Osteoblast (primary cell): Measurements from ENCODE around the gene ATG9B. TPM values are rescaled to one million over a fixed set of nuclear protein-coding genes. Genes with fewer than 3 reads are reported as not detected.
A peak's percentile ranks its signal among the peaks of the same experiment; 100 is the strongest.

Experiments used
- DNase-seq: peaks from one replicate; pipeline ENCODE4 v3.0.0; 2011; ENCODE audit warnings: low spot score, mixed read lengths; ENCODE audit not compliant: insufficient read length; ENCODE audit errors: missing footprints
- H2AFZ ChIP-seq: 2 replicates; pipeline ENCODE4 v1.6.0; 2011; ENCODE audit warnings: mild to moderate bottlenecking, low read length
- H3K27ac ChIP-seq: 2 replicates; pipeline ENCODE4 v1.5.1; 2011; ENCODE audit warnings: mild to moderate bottlenecking, low read depth, low read length, moderate library complexity
- H3K27me3 ChIP-seq: 2 replicates; pipeline ENCODE4 v1.6.0; 2012; ENCODE audit warnings: mild to moderate bottlenecking, control low read depth, inconsistent platforms, low read length, moderate library complexity; ENCODE audit not compliant: insufficient read depth
- H3K36me3 ChIP-seq: 2 replicates; pipeline ENCODE4 v1.5.1; 2011; ENCODE audit warnings: mild to moderate bottlenecking, low read length, control low read depth, moderate library complexity; ENCODE audit not compliant: insufficient read depth
- H3K4me1 ChIP-seq: 2 replicates; pipeline ENCODE4 v1.5.1; 2011; ENCODE audit warnings: mild to moderate bottlenecking, low read length, control low read depth, moderate library complexity; ENCODE audit not compliant: insufficient read depth
- H3K4me2 ChIP-seq: 2 replicates; pipeline ENCODE4 v1.6.0; 2011; ENCODE audit warnings: mild to moderate bottlenecking, low read length; ENCODE audit not compliant: insufficient read depth
- H3K4me3 ChIP-seq: fragments of 200-600 bp; sonication (generic); 3 replicates; pipeline ENCODE4 v1.5.1; 2012; ENCODE audit warnings: mild to moderate bottlenecking, low read length, inconsistent platforms; ENCODE audit not compliant: insufficient read depth
- H3K79me2 ChIP-seq: 2 replicates; pipeline ENCODE4 v1.6.0; 2012; ENCODE audit warnings: mild to moderate bottlenecking, low read length, control low read depth, inconsistent platforms; ENCODE audit not compliant: insufficient read depth
- H3K9me3 ChIP-seq: 2 replicates; pipeline ENCODE4 v1.5.1; 2011; ENCODE audit warnings: low read depth, low read length, control low read depth
- H4K20me1 ChIP-seq: 2 replicates; pipeline ENCODE4 v1.6.0; 2012; ENCODE audit warnings: mild to moderate bottlenecking, low read length, control low read depth; ENCODE audit not compliant: insufficient read depth
- total RNA-seq: library from RNA; depleted of rRNA; stranded (reverse); fragments of >200 nt; gene quantifications from 2 replicates; pipeline ENCODE4 v1.2.3, GENCODE V29; 2012
- TF ChIP-seq, protein P1 (sequence below): IDR thresholded peaks from 2 replicates; pipeline ENCODE4 v1.5.1; 2011; ENCODE audit warnings: mild to moderate bottlenecking, low read depth, low read length, moderate library complexity; ENCODE audit errors: extremely low read depth

ATG9B gene
- total RNA-seq, 1 donor: not detected

DNA sequence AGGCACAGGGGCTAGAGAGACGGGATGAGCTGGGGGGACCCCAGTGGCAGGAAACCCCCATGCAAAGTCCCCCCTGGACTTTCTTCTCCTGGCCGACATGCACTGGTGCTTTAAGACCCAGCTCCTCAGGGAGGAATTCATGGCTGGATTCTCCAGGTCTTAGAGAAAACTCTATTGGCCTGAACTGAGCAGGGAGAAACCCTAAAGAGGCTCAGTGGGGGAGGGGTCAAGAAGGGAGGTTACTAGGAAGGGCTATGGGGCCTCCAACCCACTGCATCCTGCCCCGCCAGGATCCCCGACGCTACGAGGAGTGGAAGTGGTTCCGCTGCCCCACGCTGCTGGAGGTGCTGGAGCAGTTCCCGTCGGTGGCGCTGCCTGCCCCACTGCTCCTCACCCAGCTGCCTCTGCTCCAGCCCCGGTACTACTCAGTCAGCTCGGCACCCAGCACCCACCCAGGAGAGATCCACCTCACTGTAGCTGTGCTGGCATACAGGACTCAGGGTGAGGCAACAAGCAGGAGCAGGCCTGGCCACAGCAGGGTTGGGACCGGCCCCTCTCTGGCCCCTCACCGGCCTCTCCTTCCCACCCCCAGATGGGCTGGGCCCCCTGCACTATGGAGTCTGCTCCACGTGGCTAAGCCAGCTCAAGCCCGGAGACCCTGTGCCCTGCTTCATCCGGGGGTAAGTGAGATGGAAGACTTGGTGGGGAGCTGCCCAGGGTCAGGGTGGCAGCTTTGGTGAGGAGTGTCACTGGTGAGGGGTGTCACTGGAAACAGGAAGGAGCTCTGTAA lies 13.8 kb downstream of the ATG9B start:
- no peaks in the 10 kb centered on the region for H4K20me1 ChIP-seq
- DNase-seq: peak; percentile 85
- no peaks in the 10 kb centered on the region for H3K9me3 ChIP-seq
- H3K4me1 ChIP-seq: peaks cover 9% of the 10 kb centered on the region
- H3K4me3 ChIP-seq: no peak overlapping the region
- H3K79me2 ChIP-seq: no peaks in the 10 kb centered on the region
- H3K27me3 ChIP-seq: peaks cover 6% of the 10 kb centered on the region
- TF ChIP-seq, protein P1, sequence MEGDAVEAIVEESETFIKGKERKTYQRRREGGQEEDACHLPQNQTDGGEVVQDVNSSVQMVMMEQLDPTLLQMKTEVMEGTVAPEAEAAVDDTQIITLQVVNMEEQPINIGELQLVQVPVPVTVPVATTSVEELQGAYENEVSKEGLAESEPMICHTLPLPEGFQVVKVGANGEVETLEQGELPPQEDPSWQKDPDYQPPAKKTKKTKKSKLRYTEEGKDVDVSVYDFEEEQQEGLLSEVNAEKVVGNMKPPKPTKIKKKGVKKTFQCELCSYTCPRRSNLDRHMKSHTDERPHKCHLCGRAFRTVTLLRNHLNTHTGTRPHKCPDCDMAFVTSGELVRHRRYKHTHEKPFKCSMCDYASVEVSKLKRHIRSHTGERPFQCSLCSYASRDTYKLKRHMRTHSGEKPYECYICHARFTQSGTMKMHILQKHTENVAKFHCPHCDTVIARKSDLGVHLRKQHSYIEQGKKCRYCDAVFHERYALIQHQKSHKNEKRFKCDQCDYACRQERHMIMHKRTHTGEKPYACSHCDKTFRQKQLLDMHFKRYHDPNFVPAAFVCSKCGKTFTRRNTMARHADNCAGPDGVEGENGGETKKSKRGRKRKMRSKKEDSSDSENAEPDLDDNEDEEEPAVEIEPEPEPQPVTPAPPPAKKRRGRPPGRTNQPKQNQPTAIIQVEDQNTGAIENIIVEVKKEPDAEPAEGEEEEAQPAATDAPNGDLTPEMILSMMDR: no peak
- no peak overlapping the region for H3K4me2 ChIP-seq
- no peaks in the 10 kb centered on the region for H3K36me3 ChIP-seq
- no peak overlapping the region for H3K27ac ChIP-seq
- no peak overlapping the region for H2AFZ ChIP-seq

- H3K27me3 ChIP-seq: peaks cover 6% of the 10 kb centered on the region
- no peaks in the 10 kb centered on the region for H3K9me3 ChIP-seq
- H3K4me2 ChIP-seq: no peak overlapping the region
- no peaks in the 10 kb centered on the region for H3K36me3 ChIP-seq
- H3K79me2 ChIP-seq: no peaks in the 10 kb centered on the region
- peaks cover 9% of the 10 kb centered on the region for H3K4me1 ChIP-seq
- no peak overlapping the region for H2AFZ ChIP-seq
- no peak overlapping the region for H3K4me3 ChIP-seq
- H4K20me1 ChIP-seq: no peaks in the 10 kb centered on the region
- TF ChIP-seq, protein P1: no peak
- peak; percentile 78 for DNase-seq
- no peak overlapping the region for H3K27ac ChIP-seq
These were observed 14.3 kb downstream of the ATG9B start for GRCh38 chr7:151010037-151010306.

DNA sequence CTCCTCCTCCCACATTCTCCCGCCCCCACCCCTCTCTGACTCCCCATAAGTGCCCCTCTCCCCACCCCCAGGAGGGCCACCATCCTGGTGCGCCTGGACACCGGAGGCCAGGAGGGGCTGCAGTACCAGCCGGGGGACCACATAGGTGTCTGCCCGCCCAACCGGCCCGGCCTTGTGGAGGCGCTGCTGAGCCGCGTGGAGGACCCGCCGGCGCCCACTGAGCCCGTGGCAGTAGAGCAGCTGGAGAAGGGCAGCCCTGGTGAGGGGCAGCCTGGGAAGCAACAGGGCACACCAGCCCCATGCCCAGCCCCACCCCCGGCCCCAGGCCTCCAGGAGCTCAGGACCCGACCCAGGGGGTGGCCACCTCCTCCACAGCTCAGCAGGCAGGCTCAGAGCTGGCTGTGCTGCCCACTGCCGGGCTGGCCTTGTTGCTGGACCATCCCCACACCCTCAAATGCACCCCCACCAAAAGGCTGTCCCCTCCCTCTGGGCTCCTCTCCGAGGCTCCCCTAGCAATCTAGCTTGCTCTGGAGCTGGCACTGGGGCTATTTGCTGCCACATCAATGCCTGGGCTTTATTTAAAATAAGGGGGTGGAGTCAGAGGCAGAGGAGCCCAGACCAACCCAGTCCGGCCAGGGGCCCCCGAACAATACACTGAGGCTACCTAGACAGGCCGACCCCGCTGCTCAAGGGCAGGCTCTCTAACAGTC lies 14.8 kb downstream of the ATG9B start:
- no peak overlapping the region for H3K4me3 ChIP-seq
- DNase-seq: peak; percentile 84
- no peaks in the 10 kb centered on the region for H3K36me3 ChIP-seq
- H3K9me3 ChIP-seq: no peaks in the 10 kb centered on the region
- H3K79me2 ChIP-seq: no peaks in the 10 kb centered on the region
- TF ChIP-seq, protein P1: no peak
- H2AFZ ChIP-seq: no peak overlapping the region
- no peaks in the 10 kb centered on the region for H4K20me1 ChIP-seq
- H3K4me2 ChIP-seq: no peak overlapping the region
- H3K27me3 ChIP-seq: peaks cover 6% of the 10 kb centered on the region
- peaks cover 9% of the 10 kb centered on the region for H3K4me1 ChIP-seq
- H3K27ac ChIP-seq: no peak overlapping the region
